GM12872 (cell line): Measurements from ENCODE around the gene B3GALT4.

ENCODE experiments used
- CTCF ChIP-seq: IDR thresholded peaks from 3 replicates; pipeline ENCODE4 v1.5.1; 2011; ENCODE audit warnings: low read depth, mild to moderate bottlenecking, low read length, moderate library complexity; ENCODE audit not compliant: insufficient read depth

B3GALT4 gene

DNA sequence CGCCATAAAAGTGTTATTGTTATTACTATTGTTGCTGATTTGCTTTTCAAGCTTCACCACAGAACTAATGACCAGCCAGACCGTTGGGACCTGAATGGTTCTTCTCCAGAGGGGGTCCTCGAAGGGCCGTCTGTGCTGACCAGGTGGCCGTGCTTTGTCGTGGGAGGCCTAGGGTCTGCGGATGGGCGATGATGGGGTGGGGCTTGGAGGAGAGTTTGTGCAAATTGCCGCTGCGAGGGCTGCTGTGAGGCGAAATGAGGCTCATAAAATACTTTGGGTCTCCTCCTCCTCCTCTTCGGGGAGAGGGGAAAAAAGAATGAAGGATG, 46.7 kb downstream of the B3GALT4 start:
- no peak for TF ChIP-seq CTCF

- TF ChIP-seq CTCF: no peak
Observed at GRCh38 chr6:33324125-33324524, 47.2 kb downstream of the B3GALT4 start.
